Measurements from ENCODE around the gene CCR5AS.

CCR5AS gene

GRCh38 chr3:46353090-46353489 is 53.8 kb downstream of the CCR5AS start:
- Histone ChIP-seq H3K9me3 (ENCODE audit: insufficient read depth, low read length) (no peaks in the 10 kb centered on the region), H3K9ac (ENCODE audit: insufficient read length, low read depth) (no peak overlapping the region), H3K36me3 (ENCODE audit: insufficient read depth, insufficient read length, low read length) (no peaks in the 10 kb centered on the region), H3K27me3 (ENCODE audit: insufficient read depth, insufficient read length) (no peaks in the 10 kb centered on the region), H3K4me3 (ENCODE audit: insufficient read length, low read depth) (no peak overlapping the region), H3K4me1 (ENCODE audit: insufficient read depth, insufficient read length) (no peaks in the 10 kb centered on the region)
- no peak for DNase-seq (ENCODE audit: low read depth, low spot score)
- TF ChIP-seq ZNF274 (IDR thresholded peaks at IDR 0.05; ENCODE audit: low read depth, low read length) = no peak
- TF ChIP-seq SUZ12 (IDR thresholded peaks at IDR 0.05; ENCODE audit: extremely low read depth, insufficient read depth, insufficient read length) = no peak
- TF ChIP-seq YY1 (IDR thresholded peaks at IDR 0.05; ENCODE audit: insufficient read depth, insufficient read length) = no peak

DNA sequence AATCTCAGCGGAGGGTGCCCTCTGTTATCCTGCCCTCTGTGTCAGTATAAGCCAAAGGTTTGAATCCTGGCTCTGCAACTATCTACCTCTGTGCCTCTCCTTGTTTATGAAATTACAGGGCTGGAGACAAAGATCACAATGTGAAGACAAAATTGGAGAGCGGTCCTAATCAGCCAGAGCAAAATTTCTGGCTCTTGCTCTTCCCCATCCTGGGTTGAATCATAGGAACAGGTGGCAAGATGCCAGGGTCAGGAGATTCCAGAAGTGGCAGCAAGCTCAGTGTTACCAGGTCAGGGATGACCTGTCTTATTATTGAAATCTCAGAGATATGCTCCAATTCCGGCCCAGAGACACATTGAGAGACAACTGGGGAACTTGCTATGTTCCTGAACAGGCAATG is 55.2 kb downstream of the CCR5AS start:
- Histone ChIP-seq H3K36me3 (ENCODE audit: insufficient read depth, insufficient read length, low read length) (no peaks in the 10 kb centered on the region), H3K9ac (ENCODE audit: insufficient read length, low read depth) (no peak overlapping the region), H3K27me3 (ENCODE audit: insufficient read depth, insufficient read length) (no peaks in the 10 kb centered on the region), H3K4me1 (ENCODE audit: insufficient read depth, insufficient read length) (no peaks in the 10 kb centered on the region), H3K4me3 (ENCODE audit: insufficient read length, low read depth) (no peak overlapping the region), H3K9me3 (ENCODE audit: insufficient read depth, low read length) (0 out of 2 replicates have a peak, but pooled peaks cover 8% of the 10 kb centered on the region)
- no peak for DNase-seq (ENCODE audit: low read depth, low spot score)
- no peak for TF ChIP-seq YY1 (IDR thresholded peaks at IDR 0.05; ENCODE audit: insufficient read depth, insufficient read length)
- TF ChIP-seq SUZ12 (IDR thresholded peaks at IDR 0.05; ENCODE audit: extremely low read depth, insufficient read depth, insufficient read length) = no peak

DNA sequence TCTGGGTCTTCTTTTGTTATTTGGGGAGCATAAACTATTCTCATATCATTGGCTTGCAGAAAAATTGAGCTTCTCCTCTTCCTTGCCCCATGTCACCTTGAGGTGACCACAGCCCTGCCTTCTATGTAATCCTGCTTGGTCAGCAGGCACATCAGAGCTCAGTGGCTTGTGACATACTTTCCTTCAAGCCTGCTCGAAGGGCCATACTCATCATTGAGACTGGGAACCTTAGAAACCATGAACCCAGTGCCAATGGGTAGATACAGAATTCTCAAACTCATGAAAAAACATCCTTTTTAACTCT is 56.7 kb downstream of the CCR5AS start:
- H3K27me3 ChIP-seq (ENCODE audit: insufficient read depth, insufficient read length) = no peaks in the 10 kb centered on the region
- 0 out of 2 replicates have a peak, but pooled peaks cover 8% of the 10 kb centered on the region for H3K9me3 ChIP-seq (ENCODE audit: insufficient read depth, low read length)
- H3K36me3 ChIP-seq (ENCODE audit: insufficient read depth, insufficient read length, low read length) = no peaks in the 10 kb centered on the region
- no peak for DNase-seq (ENCODE audit: low read depth, low spot score)
- no peak overlapping the region for H3K9ac ChIP-seq (ENCODE audit: insufficient read length, low read depth)
- no peak overlapping the region for H3K4me3 ChIP-seq (ENCODE audit: insufficient read length, low read depth)
- H3K4me1 ChIP-seq (ENCODE audit: insufficient read depth, insufficient read length) = no peaks in the 10 kb centered on the region
- TF ChIP-seq SUZ12 (IDR thresholded peaks at IDR 0.05; ENCODE audit: extremely low read depth, insufficient read depth, insufficient read length) (no peak), YY1 (IDR thresholded peaks at IDR 0.05; ENCODE audit: insufficient read depth, insufficient read length) (no peak), ZNF274 (IDR thresholded peaks at IDR 0.05; ENCODE audit: low read depth, low read length) (no peak)

GRCh38 chr3:46349484-46350261 is 57.2 kb downstream of the CCR5AS start:
- no peak overlapping the region for H3K9ac ChIP-seq (ENCODE audit: insufficient read length, low read depth)

GRCh38 chr3:46348823-46349482 is 57.9 kb downstream of the CCR5AS start:
- Histone ChIP-seq H3K36me3 (ENCODE audit: insufficient read depth, insufficient read length, low read length) (no peaks in the 10 kb centered on the region), H3K27me3 (ENCODE audit: insufficient read depth, insufficient read length) (no peaks in the 10 kb centered on the region), H3K4me3 (ENCODE audit: insufficient read length, low read depth) (no peak overlapping the region), H3K9me3 (ENCODE audit: insufficient read depth, low read length) (0 out of 2 replicates have a peak, but pooled peaks cover 8% of the 10 kb centered on the region), H3K9ac (ENCODE audit: insufficient read length, low read depth) (no peak overlapping the region), H3K4me1 (ENCODE audit: insufficient read depth, insufficient read length) (no peaks in the 10 kb centered on the region)
- DNase-seq (ENCODE audit: low read depth, low spot score) = no peak
- no peak for TF ChIP-seq ZNF274 (IDR thresholded peaks at IDR 0.05; ENCODE audit: low read depth, low read length)
- no peak for TF ChIP-seq SUZ12 (IDR thresholded peaks at IDR 0.05; ENCODE audit: extremely low read depth, insufficient read depth, insufficient read length)
- TF ChIP-seq YY1 (IDR thresholded peaks at IDR 0.05; ENCODE audit: insufficient read depth, insufficient read length) = no peak

More at GRCh38 chr3:46349484-46350261, 57.2 kb downstream of the CCR5AS start:
- Histone ChIP-seq H3K27me3 (ENCODE audit: insufficient read depth, insufficient read length) (no peaks in the 10 kb centered on the region), H3K9me3 (ENCODE audit: insufficient read depth, low read length) (0 out of 2 replicates have a peak, but pooled peaks cover 8% of the 10 kb centered on the region), H3K36me3 (ENCODE audit: insufficient read depth, insufficient read length, low read length) (no peaks in the 10 kb centered on the region), H3K4me3 (ENCODE audit: insufficient read length, low read depth) (no peak overlapping the region), H3K4me1 (ENCODE audit: insufficient read depth, insufficient read length) (no peaks in the 10 kb centered on the region)
- no peak for TF ChIP-seq YY1 (IDR thresholded peaks at IDR 0.05; ENCODE audit: insufficient read depth, insufficient read length)
- no peak for TF ChIP-seq ZNF274 (IDR thresholded peaks at IDR 0.05; ENCODE audit: low read depth, low read length)
- no peak for TF ChIP-seq SUZ12 (IDR thresholded peaks at IDR 0.05; ENCODE audit: extremely low read depth, insufficient read depth, insufficient read length)
- no peak for DNase-seq (ENCODE audit: low read depth, low spot score)

DNA sequence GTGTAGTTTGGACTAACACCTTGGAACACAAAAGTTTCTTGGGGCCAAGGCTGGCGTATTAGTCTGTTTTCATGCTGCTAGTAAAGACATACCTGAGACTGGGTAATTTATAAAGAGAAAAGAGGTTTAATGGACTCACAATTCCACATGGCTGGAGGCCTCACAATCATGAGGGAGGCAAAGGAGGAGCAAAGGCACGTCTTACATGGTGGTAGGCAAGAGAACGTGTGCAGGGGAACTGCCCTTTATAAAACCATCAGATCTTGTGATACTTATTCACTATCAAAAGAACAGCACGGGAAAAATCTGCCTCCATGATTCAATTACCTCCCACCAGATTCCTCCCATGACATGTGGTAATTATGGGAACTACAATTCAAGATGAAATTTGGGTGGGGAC is 62.4 kb downstream of the CCR5AS start:
- TF ChIP-seq SUZ12 (IDR thresholded peaks at IDR 0.05; ENCODE audit: extremely low read depth, insufficient read depth, insufficient read length) (no peak), YY1 (IDR thresholded peaks at IDR 0.05; ENCODE audit: insufficient read depth, insufficient read length) (no peak), ZNF274 (IDR thresholded peaks at IDR 0.05; ENCODE audit: low read depth, low read length) (no peak)
- H3K9ac ChIP-seq (ENCODE audit: insufficient read length, low read depth) = no peak overlapping the region
- peaks cover 16% of the 10 kb centered on the region; the same call in 1 of the 2 replicates for H3K9me3 ChIP-seq (ENCODE audit: insufficient read depth, low read length)
- H3K4me3 ChIP-seq (ENCODE audit: insufficient read length, low read depth) = no peak overlapping the region
- no peaks in the 10 kb centered on the region for H3K36me3 ChIP-seq (ENCODE audit: insufficient read depth, insufficient read length, low read length)
- no peak for DNase-seq (ENCODE audit: low read depth, low spot score)
- no peaks in the 10 kb centered on the region for H3K27me3 ChIP-seq (ENCODE audit: insufficient read depth, insufficient read length)
- H3K4me1 ChIP-seq (ENCODE audit: insufficient read depth, insufficient read length) = no peaks in the 10 kb centered on the region

- TF ChIP-seq YY1 (IDR thresholded peaks at IDR 0.05; ENCODE audit: insufficient read depth, insufficient read length) (no peak), ZNF274 (IDR thresholded peaks at IDR 0.05; ENCODE audit: low read depth, low read length) (no peak), SUZ12 (IDR thresholded peaks at IDR 0.05; ENCODE audit: extremely low read depth, insufficient read depth, insufficient read length) (no peak)
- H3K4me3 ChIP-seq (ENCODE audit: insufficient read length, low read depth) = no peak overlapping the region
Measured at GRCh38 chr3:46338840-46339239, 68.0 kb downstream of the CCR5AS start.

More at GRCh38 chr3:46338840-46339239, 68.0 kb downstream of the CCR5AS start:
- no peak overlapping the region for H3K9ac ChIP-seq (ENCODE audit: insufficient read length, low read depth)
- H3K36me3 ChIP-seq (ENCODE audit: insufficient read depth, insufficient read length, low read length) = no peaks in the 10 kb centered on the region
- no peaks in the 10 kb centered on the region for H3K27me3 ChIP-seq (ENCODE audit: insufficient read depth, insufficient read length)
- no peaks in the 10 kb centered on the region for H3K4me1 ChIP-seq (ENCODE audit: insufficient read depth, insufficient read length)
- H3K9me3 ChIP-seq (ENCODE audit: insufficient read depth, low read length) = peaks cover 35% of the 10 kb centered on the region
- DNase-seq (ENCODE audit: low read depth, low spot score) = no peak
